ENCODE data around the gene AOPEP. TPM values are rescaled to one million over a fixed set of nuclear protein-coding genes. Genes with fewer than 3 reads are reported as not detected.

Gene AOPEP
- total RNA-seq, 4 donors from 2014 or later = 56.5 to 160 (median 103) TPM

DNA sequence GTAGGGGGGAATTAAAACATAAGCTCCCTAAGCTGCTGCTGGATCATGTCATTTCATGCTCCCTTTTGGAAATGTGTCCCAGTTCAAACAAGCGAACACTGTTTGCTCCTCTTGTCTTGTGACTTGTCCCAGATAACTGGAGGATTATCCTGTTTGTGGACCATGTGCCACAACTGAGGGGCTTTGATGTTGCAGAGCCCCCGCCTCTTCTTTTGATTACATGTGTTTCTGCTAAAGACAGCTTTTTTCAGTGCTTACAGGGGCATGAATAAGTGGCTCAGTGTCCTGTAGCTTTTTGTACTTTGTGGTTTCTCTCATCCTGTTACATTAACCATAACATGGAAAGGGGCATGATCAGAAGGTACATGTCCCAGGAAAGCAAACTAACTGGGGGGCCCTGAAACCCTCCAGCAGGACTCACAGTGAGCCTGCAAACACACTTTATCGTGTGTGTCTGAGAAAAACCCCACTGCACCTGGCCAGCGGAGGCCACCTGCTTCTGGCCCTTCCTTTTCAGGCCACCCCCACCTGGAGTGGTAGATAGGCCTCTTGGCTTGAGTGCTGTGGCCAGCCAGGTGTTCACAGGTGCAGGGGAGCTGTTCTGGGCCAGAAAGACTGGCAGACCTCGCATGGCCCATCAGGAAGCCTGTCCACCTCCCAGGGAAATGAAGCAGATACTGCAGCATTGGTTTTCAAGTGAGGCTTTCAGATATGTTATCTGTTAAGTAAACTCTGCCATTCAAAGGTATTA lies 305.4 kb downstream of the AOPEP start:
- Histone ChIP-seq H3K27me3 (no peaks in the 10 kb centered on the region), H3K9me3 (no peaks in the 10 kb centered on the region), H3K27ac (peak overlapping the region; percentile 95 to 98 (median 97)), H3K4me1 (peaks cover 95 to 97% of the 10 kb centered on the region in 2 donors), H3K36me3 (no peaks in the 10 kb centered on the region), H3K4me3 (no peak overlapping the region)
- intact Hi-C loops (cut with DNase I; ENCODE audit: low total_unique reads) = no loop called here
- in situ Hi-C loops (cut with MboI; ENCODE audit: low sequenced_read_pairs in 4 of 4) = loop anchor here in 1 of 4 donors (25.0 kb wide), 1 partner anchor 245 kb away; no protein-coding TSS in a partner anchor
- DNase-seq (no peak), ATAC-seq (peak in 1 of 2 donors; percentile 1)
- TF ChIP-seq, protein P1, sequence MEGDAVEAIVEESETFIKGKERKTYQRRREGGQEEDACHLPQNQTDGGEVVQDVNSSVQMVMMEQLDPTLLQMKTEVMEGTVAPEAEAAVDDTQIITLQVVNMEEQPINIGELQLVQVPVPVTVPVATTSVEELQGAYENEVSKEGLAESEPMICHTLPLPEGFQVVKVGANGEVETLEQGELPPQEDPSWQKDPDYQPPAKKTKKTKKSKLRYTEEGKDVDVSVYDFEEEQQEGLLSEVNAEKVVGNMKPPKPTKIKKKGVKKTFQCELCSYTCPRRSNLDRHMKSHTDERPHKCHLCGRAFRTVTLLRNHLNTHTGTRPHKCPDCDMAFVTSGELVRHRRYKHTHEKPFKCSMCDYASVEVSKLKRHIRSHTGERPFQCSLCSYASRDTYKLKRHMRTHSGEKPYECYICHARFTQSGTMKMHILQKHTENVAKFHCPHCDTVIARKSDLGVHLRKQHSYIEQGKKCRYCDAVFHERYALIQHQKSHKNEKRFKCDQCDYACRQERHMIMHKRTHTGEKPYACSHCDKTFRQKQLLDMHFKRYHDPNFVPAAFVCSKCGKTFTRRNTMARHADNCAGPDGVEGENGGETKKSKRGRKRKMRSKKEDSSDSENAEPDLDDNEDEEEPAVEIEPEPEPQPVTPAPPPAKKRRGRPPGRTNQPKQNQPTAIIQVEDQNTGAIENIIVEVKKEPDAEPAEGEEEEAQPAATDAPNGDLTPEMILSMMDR (IDR thresholded peaks at IDR 0.05 in 4 of 5, conservative IDR thresholded peaks at IDR 0.05 in 1 of 5) = no peak
- TF ChIP-seq POLR2A (IDR thresholded peaks at IDR 0.05) = no peak

DNA sequence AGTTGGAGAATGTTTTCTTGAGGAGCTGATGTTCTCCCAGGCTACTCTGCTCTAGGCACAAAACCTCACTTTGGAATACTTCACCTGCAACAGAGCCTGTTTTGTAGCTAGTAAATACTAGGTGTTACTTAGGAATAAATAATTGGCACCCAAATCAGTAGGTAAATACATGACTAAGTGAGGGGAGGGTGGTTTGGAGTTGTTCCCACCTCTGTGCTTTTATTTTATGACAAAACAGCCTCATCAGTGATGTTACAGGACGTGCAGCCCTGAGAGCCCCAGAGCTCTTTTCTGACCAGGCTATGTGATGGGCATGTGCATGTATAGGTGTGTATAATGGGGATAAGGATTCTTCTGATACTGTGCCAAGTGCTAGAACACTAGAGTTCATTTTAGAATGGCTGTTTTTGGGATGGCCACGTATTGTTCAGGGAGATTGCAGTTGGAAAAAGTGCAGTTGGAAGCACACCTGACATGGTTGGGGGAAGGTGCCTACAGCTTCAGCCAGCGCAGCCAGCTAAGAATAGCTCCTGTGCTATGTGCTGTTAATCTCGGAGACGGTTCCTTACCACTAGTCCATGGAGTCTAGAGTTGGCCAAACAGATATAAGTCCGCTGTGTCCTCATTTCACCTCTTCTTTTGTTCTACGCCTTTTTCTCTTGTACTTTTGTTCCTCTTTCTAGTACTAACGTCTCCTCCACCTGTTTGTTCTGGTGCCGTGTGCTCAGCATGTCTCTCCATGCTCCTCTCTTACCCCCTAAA lies 306.3 kb downstream of the AOPEP start:
- Histone ChIP-seq H3K27me3 (no peaks in the 10 kb centered on the region), H3K27ac (peak overlapping the region; percentile 95 to 98 (median 97)), H3K4me1 (peaks cover 95 to 97% of the 10 kb centered on the region in 2 donors), H3K36me3 (no peaks in the 10 kb centered on the region), H3K9me3 (no peaks in the 10 kb centered on the region), H3K4me3 (peak overlapping the region in 1 of 4 donors; percentile 18)
- TF ChIP-seq POLR2A (IDR thresholded peaks at IDR 0.05) = peak in 1 of 2 donors; percentile 16
- TF ChIP-seq, protein P1 (IDR thresholded peaks at IDR 0.05 in 4 of 5, conservative IDR thresholded peaks at IDR 0.05 in 1 of 5) = no peak
- DNase-seq = peak; percentile 64 to 75
- intact Hi-C loops (cut with DNase I; ENCODE audit: low total_unique reads) = no loop called here
- in situ Hi-C loops (cut with MboI; ENCODE audit: low sequenced_read_pairs in 4 of 4) = loop anchor here in 1 of 4 donors (25.0 kb wide), 1 partner anchor 245 kb away; no protein-coding TSS in a partner anchor
- peak; percentile 89 to 98 for ATAC-seq

DNA sequence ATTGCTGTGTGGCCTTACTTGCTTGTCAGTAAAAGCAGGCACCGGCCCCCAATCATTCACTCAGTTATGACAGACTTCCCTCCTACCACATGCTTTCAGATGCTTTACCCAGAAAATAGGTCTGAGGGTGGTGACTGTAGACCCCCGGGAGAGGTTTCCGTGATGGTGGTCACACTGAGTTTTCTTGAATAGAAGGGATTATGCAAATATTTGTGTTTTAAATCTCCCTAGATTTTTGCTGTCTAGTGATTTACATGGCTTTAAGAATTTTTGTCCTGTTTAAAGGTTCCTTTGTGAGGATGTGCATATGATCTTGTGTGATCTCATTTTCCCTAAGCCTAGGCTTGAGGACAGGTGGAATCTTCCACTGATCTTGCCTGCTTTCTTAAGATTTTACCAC lies 309.3 kb downstream of the AOPEP start:
- intact Hi-C loops (cut with DNase I; ENCODE audit: low total_unique reads) (no loop called here), in situ Hi-C loops (cut with MboI; ENCODE audit: low sequenced_read_pairs in 4 of 4) (loop anchor here in 1 of 4 donors (25.0 kb wide), 1 partner anchor 249 kb away; no protein-coding TSS in a partner anchor)
- no peaks in the 10 kb centered on the region for H3K9me3 ChIP-seq
- TF ChIP-seq, protein P1 (IDR thresholded peaks at IDR 0.05 in 4 of 5, conservative IDR thresholded peaks at IDR 0.05 in 1 of 5) = no peak
- TF ChIP-seq POLR2A (IDR thresholded peaks at IDR 0.05) = no peak
- no peaks in the 10 kb centered on the region for H3K27me3 ChIP-seq
- DNase-seq = no peak
- H3K36me3 ChIP-seq = no peaks in the 10 kb centered on the region
- no peak for ATAC-seq
- no peak overlapping the region for H3K4me3 ChIP-seq
- peaks cover 95 to 97% of the 10 kb centered on the region in 2 donors for H3K4me1 ChIP-seq
- H3K27ac ChIP-seq = peak overlapping the region; percentile 62 to 98 (median 94)

DNA sequence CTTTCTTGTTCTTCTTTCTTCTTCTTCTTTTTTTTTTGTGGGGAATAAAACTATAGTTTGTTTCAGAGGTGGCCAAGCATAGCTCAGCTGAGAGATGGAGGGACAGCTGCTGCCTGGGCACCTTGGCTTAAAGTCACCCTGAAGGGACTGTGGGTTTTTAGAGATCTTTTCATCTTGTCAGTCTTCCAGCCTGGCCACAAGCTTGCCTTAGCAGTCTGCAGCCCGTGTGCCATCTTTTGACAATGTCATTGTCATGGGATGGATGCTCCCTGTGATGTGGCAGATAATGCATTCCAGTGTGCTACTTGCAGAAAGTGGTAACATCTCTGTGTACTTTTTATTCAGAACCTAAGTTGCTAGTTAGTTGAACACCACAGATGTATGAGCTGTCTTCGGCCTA lies 310.2 kb downstream of the AOPEP start:
- Histone ChIP-seq H3K36me3 (no peaks in the 10 kb centered on the region), H3K4me3 (no peak overlapping the region), H3K9me3 (no peaks in the 10 kb centered on the region), H3K4me1 (peaks cover 89 to 94% of the 10 kb centered on the region in 2 donors), H3K27ac (peak overlapping the region; percentile 62 to 98 (median 94)), H3K27me3 (no peaks in the 10 kb centered on the region)
- ATAC-seq (no peak), DNase-seq (no peak)
- TF ChIP-seq POLR2A (IDR thresholded peaks at IDR 0.05) = no peak
- TF ChIP-seq, protein P1 (IDR thresholded peaks at IDR 0.05 in 4 of 5, conservative IDR thresholded peaks at IDR 0.05 in 1 of 5) = no peak
- intact Hi-C loops (cut with DNase I; ENCODE audit: low total_unique reads) = loop anchor here (1.0 kb wide), 1 partner anchor 51 kb away; no protein-coding TSS in a partner anchor
- in situ Hi-C loops (cut with MboI; ENCODE audit: low sequenced_read_pairs in 4 of 4) = loop anchor here in 1 of 4 donors (25.0 kb wide), 1 partner anchor 249 kb away; no protein-coding TSS in a partner anchor
